LoVo (cell line): ENCODE data around the gene GZMB.
"Not testable (repeated sequence)": the region's sequence is repeated elsewhere in the genome, so short reads cannot be mapped to it uniquely, and the experiment has no call there.

ENCODE experiments used
- DNase-seq: peaks from one replicate; pipeline ENCODE4 v3.0.0-alpha.2; 2016; ENCODE audit warnings: low spot score

Gene GZMB

GRCh38 chr14:24634158-24634557 is at the start of gene GZMB:
Gene GZMB, minus strand, starts transcription at chr14:24634190. Its CDS starts 30 bp downstream, at chr14:24634160.
- DNase-seq: no peak

GRCh38 chr14:24681056-24681455 is 47.1 kb upstream of the GZMB start:
- DNase-seq: no peak

- DNase-seq: no peak
These were observed 46.5 kb upstream of the GZMB start for GRCh38 chr14:24680516-24680915.

GRCh38 chr14:24679248-24679961 is 45.4 kb upstream of the GZMB start:
- no peak for DNase-seq

GRCh38 chr14:24678801-24679247 is 44.8 kb upstream of the GZMB start:
- peak; percentile 86 for DNase-seq

- DNase-seq: no peak
These were observed 44.0 kb upstream of the GZMB start for GRCh38 chr14:24677956-24678355.

- no peak for DNase-seq
These were observed 40.4 kb upstream of the GZMB start for GRCh38 chr14:24674204-24674970.

- DNase-seq: no peak
These were observed 39.7 kb upstream of the GZMB start for GRCh38 chr14:24673534-24674203.

GRCh38 chr14:24673059-24673458 is 39.1 kb upstream of the GZMB start:
- DNase-seq: no peak

GRCh38 chr14:24670594-24670993 is 36.6 kb upstream of the GZMB start:
- no peak for DNase-seq

GRCh38 chr14:24669651-24670050 is 35.7 kb upstream of the GZMB start:
- DNase-seq: no peak

- DNase-seq: no peak
These were observed 31.5 kb upstream of the GZMB start for GRCh38 chr14:24665440-24665991.

GRCh38 chr14:24664366-24664765 is 30.4 kb upstream of the GZMB start:
- DNase-seq: no peak

GRCh38 chr14:24662753-24663152 is 28.8 kb upstream of the GZMB start:
- no peak for DNase-seq

GRCh38 chr14:24659916-24660570 is 26.1 kb upstream of the GZMB start:
- DNase-seq: no peak

- DNase-seq: not testable (repeated sequence)
These were observed 14.4 kb upstream of the GZMB start for GRCh38 chr14:24648361-24648760.

GRCh38 chr14:24639905-24640304 is 5.9 kb upstream of the GZMB start:
- DNase-seq: no peak

- DNase-seq: no peak
These were observed 5.3 kb upstream of the GZMB start for GRCh38 chr14:24639270-24639669.

GRCh38 chr14:24633353-24633752 is 637 bp downstream of the GZMB start:
- DNase-seq: no peak

- DNase-seq: no peak
These were observed 1.2 kb downstream of the GZMB start for GRCh38 chr14:24632761-24633160.

- DNase-seq: no peak
These were observed 1.7 kb downstream of the GZMB start for GRCh38 chr14:24632336-24632735.

- no peak for DNase-seq
These were observed 2.1 kb downstream of the GZMB start for GRCh38 chr14:24631749-24632335.
